ENCODE measurements around the gene DSCAM. TPM values are rescaled to one million over a fixed set of nuclear protein-coding genes. Genes with fewer than 3 reads are reported as not detected.

Gene DSCAM
- total RNA-seq, 2 donors from 2014 or later: not detected

DNA sequence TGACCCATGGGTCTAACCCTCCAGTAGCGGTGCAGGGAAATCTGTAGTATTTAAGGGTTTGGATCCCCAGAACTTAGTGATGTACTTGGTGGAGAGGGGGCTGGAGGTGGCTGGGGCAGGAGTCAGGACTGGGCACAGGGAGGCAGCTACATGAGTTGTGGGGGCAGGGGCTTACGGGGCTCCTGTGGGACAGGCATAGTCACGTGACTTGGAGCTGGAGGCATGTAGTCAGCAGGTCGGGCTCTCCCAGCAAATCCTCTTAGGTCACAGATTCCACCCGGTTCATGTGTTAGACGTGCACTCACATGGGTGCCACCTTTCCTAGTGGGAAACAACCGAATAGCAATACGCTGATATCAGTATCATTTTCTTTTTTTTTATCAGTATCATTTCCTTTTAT, 867.6 kb downstream of the DSCAM start:
- H3K4me3 ChIP-seq: no peak overlapping the region
- no peaks in the 10 kb centered on the region for H3K36me3 ChIP-seq
- no peak overlapping the region for H3K27ac ChIP-seq
- no peaks in the 10 kb centered on the region for H3K27me3 ChIP-seq
- TF ChIP-seq, protein P1, sequence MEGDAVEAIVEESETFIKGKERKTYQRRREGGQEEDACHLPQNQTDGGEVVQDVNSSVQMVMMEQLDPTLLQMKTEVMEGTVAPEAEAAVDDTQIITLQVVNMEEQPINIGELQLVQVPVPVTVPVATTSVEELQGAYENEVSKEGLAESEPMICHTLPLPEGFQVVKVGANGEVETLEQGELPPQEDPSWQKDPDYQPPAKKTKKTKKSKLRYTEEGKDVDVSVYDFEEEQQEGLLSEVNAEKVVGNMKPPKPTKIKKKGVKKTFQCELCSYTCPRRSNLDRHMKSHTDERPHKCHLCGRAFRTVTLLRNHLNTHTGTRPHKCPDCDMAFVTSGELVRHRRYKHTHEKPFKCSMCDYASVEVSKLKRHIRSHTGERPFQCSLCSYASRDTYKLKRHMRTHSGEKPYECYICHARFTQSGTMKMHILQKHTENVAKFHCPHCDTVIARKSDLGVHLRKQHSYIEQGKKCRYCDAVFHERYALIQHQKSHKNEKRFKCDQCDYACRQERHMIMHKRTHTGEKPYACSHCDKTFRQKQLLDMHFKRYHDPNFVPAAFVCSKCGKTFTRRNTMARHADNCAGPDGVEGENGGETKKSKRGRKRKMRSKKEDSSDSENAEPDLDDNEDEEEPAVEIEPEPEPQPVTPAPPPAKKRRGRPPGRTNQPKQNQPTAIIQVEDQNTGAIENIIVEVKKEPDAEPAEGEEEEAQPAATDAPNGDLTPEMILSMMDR (IDR thresholded peaks at IDR 0.05): no peak
- H3K9me3 ChIP-seq: no peaks in the 10 kb centered on the region
- H3K4me1 ChIP-seq: no peaks in the 10 kb centered on the region
- no peak for DNase-seq (ENCODE audit: low spot score)

- Histone ChIP-seq H3K4me3 (no peak overlapping the region), H3K27me3 (no peaks in the 10 kb centered on the region), H3K9me3 (no peaks in the 10 kb centered on the region), H3K4me1 (no peaks in the 10 kb centered on the region), H3K36me3 (no peaks in the 10 kb centered on the region), H3K27ac (no peak overlapping the region)
- no peak for DNase-seq (ENCODE audit: low spot score)
- TF ChIP-seq, protein P1 (IDR thresholded peaks at IDR 0.05): no peak
Measured at GRCh38 chr21:39976800-39977199, 870.2 kb downstream of the DSCAM start.

- Histone ChIP-seq H3K27ac (no peak overlapping the region), H3K27me3 (no peaks in the 10 kb centered on the region), H3K4me3 (no peak overlapping the region), H3K9me3 (no peaks in the 10 kb centered on the region), H3K4me1 (no peaks in the 10 kb centered on the region), H3K36me3 (no peaks in the 10 kb centered on the region)
- DNase-seq (ENCODE audit: low spot score): no peak
- TF ChIP-seq, protein P1 (IDR thresholded peaks at IDR 0.05): no peak
Measured at GRCh38 chr21:39972976-39973770, 873.8 kb downstream of the DSCAM start.

- DNase-seq (ENCODE audit: low spot score): no peak
- no peaks in the 10 kb centered on the region for H3K36me3 ChIP-seq
- TF ChIP-seq, protein P1 (IDR thresholded peaks at IDR 0.05): no peak
- no peak overlapping the region for H3K4me3 ChIP-seq
- H3K27ac ChIP-seq: no peak overlapping the region
- H3K4me1 ChIP-seq: no peaks in the 10 kb centered on the region
- no peaks in the 10 kb centered on the region for H3K27me3 ChIP-seq
- no peaks in the 10 kb centered on the region for H3K9me3 ChIP-seq
Measured at GRCh38 chr21:39972471-39972870, 874.5 kb downstream of the DSCAM start.

DNA sequence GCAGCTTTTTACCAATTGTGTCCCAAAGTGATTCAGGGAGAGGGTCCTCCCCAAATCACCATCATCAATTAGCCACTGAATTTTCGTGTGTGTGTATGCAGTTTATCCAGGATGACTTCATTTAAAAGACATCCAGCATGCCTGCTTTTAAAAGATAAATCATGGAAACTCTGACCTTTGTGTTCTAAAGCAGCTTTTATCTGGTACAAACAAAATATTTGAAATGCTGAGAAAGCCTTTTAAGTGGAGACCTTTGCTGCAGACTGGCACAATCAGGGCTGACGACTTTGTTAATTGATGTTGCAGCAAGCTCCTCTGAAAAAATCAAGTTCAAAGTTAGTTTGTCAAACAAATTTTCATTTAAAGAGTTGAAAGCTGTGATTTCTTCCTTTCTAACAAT, 875.0 kb downstream of the DSCAM start:
- Histone ChIP-seq H3K27me3 (no peaks in the 10 kb centered on the region), H3K9me3 (no peaks in the 10 kb centered on the region), H3K4me3 (no peak overlapping the region)

More for the DNA sequence above, 875.0 kb downstream of the DSCAM start:
- no peaks in the 10 kb centered on the region for H3K4me1 ChIP-seq
- no peaks in the 10 kb centered on the region for H3K36me3 ChIP-seq
- no peak overlapping the region for H3K27ac ChIP-seq
- TF ChIP-seq, protein P1 (IDR thresholded peaks at IDR 0.05): no peak
- no peak for DNase-seq (ENCODE audit: low spot score)

Measured in right atrium auricular region (tissue), 2 donors.